GM12864 (cell line): ENCODE results near the gene CAT.

Experiments used
- DNase-seq: peaks from one replicate; pipeline ENCODE4 v3.0.0-alpha.2; 2011; ENCODE audit warnings: low read depth
- H3K4me3 ChIP-seq: 2 replicates; pipeline ENCODE4 v1.5.1; 2011; ENCODE audit warnings: mild to moderate bottlenecking, low read depth, low read length, control low read depth
- TF ChIP-seq, protein P1 (sequence below): IDR thresholded peaks from 2 replicates; pipeline ENCODE4 v1.5.1; 2011; ENCODE audit warnings: low read depth, mild to moderate bottlenecking, moderate library complexity, low read length, control low read depth, inconsistent platforms; ENCODE audit errors: missing control alignments

Gene CAT

DNA sequence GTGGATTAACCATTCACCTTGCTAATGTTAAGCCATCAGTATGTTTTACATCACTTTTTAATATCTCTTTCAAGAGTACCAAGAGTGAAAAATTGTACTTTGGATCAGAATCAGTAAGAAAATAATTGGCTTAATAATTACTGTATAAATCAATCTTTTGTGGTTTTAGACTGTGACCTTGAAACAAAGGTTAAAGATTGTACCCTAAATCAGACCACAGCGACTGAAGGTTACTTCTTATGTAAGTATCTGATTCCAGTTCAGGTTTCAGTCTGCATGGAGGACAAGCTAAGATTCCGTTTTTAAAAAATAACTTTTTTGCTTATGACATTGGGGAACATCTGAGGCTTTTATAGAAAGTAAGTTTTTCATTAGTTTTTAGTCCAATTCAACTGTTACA is 18.9 kb downstream of the CAT start:
- no peak for DNase-seq
- TF ChIP-seq, protein P1, sequence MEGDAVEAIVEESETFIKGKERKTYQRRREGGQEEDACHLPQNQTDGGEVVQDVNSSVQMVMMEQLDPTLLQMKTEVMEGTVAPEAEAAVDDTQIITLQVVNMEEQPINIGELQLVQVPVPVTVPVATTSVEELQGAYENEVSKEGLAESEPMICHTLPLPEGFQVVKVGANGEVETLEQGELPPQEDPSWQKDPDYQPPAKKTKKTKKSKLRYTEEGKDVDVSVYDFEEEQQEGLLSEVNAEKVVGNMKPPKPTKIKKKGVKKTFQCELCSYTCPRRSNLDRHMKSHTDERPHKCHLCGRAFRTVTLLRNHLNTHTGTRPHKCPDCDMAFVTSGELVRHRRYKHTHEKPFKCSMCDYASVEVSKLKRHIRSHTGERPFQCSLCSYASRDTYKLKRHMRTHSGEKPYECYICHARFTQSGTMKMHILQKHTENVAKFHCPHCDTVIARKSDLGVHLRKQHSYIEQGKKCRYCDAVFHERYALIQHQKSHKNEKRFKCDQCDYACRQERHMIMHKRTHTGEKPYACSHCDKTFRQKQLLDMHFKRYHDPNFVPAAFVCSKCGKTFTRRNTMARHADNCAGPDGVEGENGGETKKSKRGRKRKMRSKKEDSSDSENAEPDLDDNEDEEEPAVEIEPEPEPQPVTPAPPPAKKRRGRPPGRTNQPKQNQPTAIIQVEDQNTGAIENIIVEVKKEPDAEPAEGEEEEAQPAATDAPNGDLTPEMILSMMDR: no peak
- H3K4me3 ChIP-seq: no peak overlapping the region

DNA sequence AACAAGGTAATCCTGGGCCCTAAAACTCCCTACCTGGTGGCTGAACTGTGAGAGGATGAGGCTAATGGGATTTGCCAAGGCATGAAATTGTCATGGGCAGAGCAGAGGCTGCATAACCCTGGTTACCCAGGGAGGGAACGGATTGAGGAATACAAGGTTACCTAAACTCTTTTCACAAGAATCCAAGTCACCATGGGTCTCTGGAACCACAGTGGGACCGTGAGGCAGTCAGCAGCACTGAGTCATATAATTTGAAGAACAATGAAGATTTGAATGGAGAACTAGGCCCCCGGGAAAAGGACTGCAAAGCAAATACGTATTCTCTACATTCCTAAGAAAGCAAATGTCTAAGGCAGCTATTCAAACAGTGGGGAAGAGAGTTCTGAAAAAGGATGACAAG is 19.8 kb downstream of the CAT start:
- TF ChIP-seq, protein P1: no peak
- DNase-seq: no peak
- H3K4me3 ChIP-seq: no peak overlapping the region

DNA sequence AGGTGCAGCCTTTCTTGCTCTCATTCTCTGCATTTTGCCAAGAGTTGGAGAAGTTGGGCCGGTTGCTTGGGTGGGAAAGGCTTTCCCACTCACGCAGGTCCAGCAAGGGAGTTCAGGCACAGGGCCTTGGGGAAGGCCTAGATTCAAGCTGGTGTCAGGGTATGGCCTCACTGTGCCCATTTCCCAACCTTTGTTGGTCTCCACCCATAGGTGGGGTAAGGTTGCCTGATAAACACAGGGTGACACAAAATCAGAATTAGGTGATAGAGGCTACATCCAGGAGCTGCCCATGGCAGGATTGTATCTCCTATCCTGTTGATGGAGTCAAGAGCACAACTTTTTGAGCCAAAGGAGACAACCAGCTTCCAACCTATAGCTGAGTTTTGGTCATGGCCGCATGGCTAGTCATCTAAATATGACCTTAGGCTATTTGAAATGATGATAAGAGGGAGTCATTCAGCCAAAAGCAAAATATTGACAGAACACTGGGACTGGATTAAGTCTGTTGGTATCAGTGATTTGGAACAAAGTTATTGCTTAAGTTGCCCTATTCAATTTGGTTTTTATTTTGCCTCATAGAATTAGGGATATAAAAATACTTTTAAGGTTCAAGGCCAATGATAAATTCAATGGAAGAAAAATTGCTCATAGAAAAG is 20.9 kb downstream of the CAT start:
- H3K4me3 ChIP-seq: no peak overlapping the region
- no peak for DNase-seq
- TF ChIP-seq, protein P1: no peak

DNA sequence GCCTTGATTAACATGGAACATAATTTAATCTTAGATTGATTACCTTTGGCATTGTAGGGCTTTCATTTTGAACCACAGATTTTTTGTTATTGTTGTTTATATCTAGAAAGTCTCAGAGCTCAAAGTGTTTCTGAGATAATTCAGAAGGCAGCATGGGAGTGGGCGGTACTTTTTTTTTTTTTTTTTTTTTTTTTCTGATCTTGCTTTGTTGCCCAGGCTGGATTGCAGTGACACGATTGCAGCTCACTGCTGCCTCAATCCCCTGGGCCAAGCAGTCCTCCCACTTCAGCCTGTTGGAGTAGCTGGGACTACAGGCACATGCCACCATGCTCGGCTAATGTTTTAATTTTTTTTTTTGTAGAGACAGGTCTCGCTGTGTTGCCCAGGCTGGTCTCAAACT is 21.5 kb downstream of the CAT start:
- DNase-seq: no peak
- TF ChIP-seq, protein P1: no peak
- H3K4me3 ChIP-seq: no peak overlapping the region

DNA sequence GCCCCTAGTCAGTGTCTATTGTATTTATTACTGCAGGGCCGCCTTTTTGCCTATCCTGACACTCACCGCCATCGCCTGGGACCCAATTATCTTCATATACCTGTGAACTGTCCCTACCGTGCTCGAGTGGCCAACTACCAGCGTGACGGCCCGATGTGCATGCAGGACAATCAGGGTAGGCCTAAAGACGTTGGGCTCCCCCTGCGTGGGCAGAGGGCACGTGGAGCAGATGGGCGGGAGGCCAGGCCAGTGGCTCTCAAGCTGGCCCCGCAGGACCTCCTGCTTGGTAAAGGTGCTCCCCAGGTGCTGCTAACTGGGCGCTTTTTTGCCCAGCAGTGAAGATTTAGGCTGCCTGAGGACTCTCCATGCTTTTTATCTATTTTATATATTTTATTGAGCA is 22.5 kb downstream of the CAT start:
- TF ChIP-seq, protein P1: no peak
- no peak overlapping the region for H3K4me3 ChIP-seq
- no peak for DNase-seq

DNA sequence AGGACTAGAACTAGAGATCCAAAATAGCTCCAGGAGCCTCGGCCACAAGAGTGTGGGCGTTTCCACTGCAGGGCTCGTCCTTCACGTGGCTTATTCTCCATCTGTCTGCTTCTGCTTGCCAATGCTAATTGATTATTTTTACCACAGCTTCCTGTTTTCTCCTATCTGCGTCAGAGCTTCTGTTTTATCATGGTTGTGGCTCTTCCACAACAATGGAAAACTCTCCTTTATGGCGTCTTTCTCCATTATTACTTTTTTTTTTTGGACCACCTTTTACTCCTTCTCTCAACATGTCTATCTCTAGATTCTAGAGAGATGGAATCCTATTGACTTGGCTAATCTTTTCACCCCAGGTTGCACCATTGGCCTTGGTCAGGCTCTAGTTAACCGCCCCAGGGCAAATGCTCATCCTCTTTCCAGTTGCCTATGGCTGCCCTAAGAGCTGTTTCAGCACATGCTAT is 25.9 kb downstream of the CAT start:
- no peak for DNase-seq
- TF ChIP-seq, protein P1: no peak
- no peak overlapping the region for H3K4me3 ChIP-seq
